Right forelimb (tissue), 1 donor: ENCODE data around the gene KCNJ3.

Experiments
- DNase-seq: peaks from one replicate; pipeline ENCODE4 v3.0.0-alpha.2; 2018

Gene KCNJ3

GRCh38 chr2:154707994-154708575 is 9.6 kb downstream of the KCNJ3 start:
- no peak for DNase-seq

DNA sequence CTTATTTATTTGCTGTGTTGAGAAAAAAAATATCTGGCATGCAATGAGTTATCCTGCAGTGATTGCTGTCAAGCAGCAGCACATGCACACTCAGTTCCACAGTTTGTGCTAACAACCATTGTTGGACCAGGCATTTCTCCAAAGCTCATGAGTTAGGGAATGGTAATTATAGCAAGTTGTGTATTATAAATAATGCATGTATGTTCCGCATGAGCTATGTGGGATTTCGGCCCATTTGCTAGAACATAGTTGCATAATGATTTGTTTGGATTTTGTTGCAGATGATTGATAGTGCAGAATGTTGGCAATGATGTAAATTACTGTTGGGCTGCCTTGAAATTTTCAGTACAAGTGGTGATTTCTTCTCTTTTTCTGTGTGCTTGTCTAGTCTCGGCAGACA is 10.7 kb downstream of the KCNJ3 start:
- no peak for DNase-seq

GRCh38 chr2:154710078-154710477 is 11.6 kb downstream of the KCNJ3 start:
- DNase-seq, result no peak

DNA sequence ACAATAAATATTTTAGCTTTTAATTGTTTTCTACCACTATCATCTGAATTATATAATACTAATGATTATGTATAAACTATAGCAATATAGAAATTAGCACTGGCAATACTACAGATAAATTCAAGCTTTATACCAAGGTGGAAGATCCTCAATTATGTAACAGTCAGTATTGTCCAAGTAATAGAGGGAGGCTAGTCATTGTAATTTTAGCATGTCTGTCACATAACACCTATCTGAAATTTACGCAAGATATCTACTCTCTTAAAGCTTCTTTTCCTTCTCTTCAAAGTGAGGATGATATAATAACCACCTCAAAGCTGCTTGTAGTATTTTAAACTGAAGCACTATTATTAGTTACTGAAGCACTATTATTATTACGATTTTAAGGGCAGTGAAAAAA is 12.2 kb downstream of the KCNJ3 start:
- DNase-seq, result no peak

- DNase-seq, result no peak
Measured at GRCh38 chr2:154713675-154714074, 15.2 kb downstream of the KCNJ3 start.

DNA sequence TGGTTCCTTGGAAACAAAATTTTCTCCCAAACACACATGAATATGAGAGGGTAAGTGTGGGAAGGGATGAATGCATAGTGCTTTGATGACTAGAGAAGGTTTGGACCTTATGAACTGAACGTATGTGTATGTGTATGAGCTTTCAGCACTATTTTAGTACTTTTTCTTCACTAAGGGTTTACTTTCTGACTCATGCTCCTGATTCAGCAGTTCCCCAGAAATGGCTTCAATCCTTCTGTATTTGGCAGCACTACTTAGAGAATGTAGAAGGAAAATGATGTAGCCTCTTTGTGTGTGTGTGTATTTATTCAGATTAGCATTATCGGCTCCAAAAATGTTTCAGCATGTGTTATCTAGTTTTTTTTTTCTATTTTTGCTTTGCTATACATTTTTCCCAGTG is 22.2 kb downstream of the KCNJ3 start:
- DNase-seq, result no peak

GRCh38 chr2:154724194-154724797 is 25.8 kb downstream of the KCNJ3 start:
- DNase-seq, result no peak

GRCh38 chr2:154740361-154740760 is 41.9 kb downstream of the KCNJ3 start:
- DNase-seq, result no peak

DNA sequence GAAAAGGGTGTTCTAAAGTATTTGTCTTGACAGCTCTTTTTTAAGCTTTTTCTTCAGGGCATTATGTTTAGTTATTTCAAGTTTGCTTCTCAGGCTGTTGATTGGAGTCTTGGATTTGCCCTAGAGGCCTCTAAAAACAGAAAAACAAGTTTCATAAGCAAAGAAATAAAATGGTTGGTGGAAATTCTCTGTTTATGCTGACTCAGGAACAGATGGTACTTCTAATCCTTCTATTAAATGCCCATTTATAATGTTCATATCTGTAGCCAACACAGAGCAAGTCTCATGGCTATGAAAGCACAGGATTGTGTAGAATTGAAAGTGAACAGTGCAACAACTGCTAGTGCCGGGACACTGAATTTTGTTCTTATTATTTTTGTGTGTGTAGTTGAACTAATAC is 60.4 kb downstream of the KCNJ3 start:
- DNase-seq, result no peak

- no peak for DNase-seq
Measured at GRCh38 chr2:154762638-154763037, 64.1 kb downstream of the KCNJ3 start.

DNA sequence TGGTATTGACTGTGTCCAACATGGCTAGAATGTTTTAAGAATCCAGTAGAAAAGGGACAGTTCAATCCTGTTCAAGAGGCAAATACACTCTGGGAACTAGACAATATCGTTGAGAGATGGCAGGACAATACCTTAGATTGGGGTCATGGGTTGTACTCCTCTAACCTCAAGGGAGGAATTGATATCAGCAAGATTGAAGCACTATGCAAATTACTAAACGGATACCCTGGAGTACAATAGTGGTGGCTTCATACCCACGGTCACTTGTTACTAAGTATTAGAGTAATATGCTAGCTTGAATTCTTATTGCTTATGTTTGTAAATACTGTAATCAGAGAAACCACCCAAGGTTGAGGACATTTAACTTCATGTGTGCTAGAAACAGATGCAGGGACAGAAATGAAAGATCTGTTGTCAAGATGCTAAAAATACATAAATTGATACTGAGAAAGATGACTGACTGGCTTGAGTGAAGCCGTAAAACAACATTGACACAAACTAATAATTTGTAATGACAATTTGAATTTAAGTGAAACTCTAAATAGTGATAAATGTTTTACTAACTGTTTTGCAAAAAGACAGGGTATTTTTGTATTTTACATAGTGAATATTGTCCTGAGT is 73.3 kb downstream of the KCNJ3 start:
- no peak for DNase-seq

DNA sequence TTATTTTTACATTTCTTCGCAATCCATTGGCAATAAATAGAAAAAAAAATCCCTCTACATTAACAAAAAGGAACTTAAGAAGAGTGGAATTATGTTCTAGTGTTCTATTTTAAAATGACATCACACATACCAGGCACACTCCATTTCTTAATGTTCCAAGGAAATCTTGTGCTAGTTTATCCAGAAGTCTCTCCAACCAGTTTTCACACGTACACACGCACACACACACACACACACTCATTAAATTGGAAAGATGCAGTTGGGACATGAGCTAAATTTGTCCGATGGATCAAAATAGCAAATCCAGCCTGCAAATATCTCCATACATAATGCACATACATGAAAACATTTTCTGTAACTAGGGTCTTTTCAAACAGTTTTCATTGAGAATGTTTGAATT is 78.3 kb downstream of the KCNJ3 start:
- DNase-seq, result no peak

DNA sequence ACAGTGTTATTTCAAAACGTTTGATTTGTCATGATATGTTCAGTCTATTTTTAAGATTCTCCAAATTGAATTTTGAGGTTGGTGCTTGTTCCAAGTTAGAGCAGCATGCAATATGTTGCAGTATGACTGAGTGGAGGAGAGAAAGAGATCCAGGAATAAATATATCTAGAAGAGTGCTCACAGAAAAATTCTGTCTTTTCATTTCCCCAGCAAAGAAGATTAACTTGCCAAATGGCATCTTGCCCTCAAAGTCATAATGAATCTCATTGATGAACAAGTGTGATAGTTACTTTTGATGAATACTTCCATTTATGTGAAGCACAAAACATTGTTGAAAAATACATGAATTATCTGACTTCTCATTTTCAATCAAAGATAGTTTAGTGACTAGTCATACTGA is 95.9 kb downstream of the KCNJ3 start:
- no peak for DNase-seq

DNA sequence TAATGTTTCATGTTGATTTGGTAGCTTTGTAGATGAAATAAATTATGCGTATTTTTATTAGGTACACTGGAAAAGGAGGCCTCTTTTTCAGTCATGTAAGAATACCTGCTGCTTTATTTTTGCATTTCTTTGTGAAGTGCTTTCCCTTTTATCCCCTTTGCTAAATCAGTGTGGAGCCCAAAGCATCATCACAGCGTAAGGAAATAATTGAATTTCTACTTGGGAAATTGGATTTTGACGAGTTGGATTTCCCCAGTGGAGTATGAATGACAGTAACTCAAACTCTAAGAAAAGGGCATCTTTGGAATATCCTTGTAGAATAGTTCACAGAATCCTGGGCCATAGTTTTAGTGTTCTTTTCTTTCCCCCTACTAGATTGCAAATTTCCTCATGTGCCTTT is 97.2 kb downstream of the KCNJ3 start:
- no peak for DNase-seq

- DNase-seq, result no peak
Measured at GRCh38 chr2:154804451-154804850, 106.0 kb downstream of the KCNJ3 start.

DNA sequence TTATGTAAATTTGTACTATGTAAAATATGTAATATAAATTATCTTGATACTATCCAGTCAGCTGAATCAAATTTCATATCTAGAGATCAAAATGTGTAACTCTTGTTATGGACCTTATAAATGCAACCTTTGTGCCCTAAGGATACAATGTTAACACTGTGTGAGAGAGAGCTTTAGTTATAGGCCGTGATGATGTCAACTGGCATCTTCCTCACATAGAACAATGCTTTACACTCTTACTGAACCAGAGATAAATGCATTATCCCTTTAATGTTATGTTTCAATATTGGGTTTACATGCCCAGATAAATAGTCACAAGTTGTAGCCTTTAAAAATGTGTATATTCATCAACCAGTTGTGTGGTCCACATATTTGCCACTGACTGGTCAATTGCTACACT is 115.1 kb downstream of the KCNJ3 start:
- DNase-seq, result no peak

GRCh38 chr2:154814856-154815255 is 116.4 kb downstream of the KCNJ3 start:
- no peak for DNase-seq

GRCh38 chr2:154825358-154825757 is 126.9 kb downstream of the KCNJ3 start:
- no peak for DNase-seq

DNA sequence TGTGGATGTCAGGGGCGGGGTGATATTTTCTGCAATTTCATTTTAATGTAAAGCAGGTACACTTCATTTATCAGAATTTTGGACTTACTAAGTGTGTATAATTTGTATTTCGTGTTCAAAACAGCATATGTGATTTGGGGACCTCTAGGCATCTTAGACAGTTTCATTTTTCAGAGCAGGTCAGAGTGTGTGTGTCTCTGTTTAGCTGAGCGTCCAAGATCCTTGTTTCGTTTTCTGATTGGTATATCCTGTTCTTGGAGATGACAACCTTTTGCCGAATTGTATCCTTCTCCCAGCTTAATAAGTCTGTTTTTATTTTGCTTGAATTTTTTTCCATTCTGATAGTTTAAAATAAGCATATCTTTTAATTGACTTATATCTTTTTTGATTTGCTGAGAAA is 128.3 kb downstream of the KCNJ3 start:
- DNase-seq, result no peak

DNA sequence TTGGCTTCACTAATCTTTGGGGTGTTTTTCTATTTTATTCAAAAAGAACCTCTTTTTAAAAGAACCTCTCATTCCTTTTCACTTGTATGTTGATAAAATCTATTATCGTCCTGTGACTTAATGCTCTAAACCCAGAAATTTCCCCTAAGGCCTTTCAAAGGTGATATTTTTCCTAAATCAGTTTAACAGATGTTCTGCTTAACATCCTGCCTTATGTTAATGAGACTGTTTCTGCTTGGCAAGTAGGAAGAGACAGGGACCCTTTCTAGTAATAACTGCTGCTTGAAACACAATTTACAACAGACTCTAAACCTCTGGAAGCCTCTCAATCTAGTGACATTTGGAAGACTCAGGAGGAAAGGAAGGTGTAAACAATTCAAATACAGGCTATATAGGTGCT is 128.8 kb downstream of the KCNJ3 start:
- no peak for DNase-seq

- no peak for DNase-seq
Measured at GRCh38 chr2:154832711-154833110, 134.2 kb downstream of the KCNJ3 start.

- DNase-seq, result no peak
Measured at GRCh38 chr2:154836632-154837031, 138.1 kb downstream of the KCNJ3 start.

- no peak for DNase-seq
Measured at GRCh38 chr2:154837035-154837434, 138.5 kb downstream of the KCNJ3 start.

DNA sequence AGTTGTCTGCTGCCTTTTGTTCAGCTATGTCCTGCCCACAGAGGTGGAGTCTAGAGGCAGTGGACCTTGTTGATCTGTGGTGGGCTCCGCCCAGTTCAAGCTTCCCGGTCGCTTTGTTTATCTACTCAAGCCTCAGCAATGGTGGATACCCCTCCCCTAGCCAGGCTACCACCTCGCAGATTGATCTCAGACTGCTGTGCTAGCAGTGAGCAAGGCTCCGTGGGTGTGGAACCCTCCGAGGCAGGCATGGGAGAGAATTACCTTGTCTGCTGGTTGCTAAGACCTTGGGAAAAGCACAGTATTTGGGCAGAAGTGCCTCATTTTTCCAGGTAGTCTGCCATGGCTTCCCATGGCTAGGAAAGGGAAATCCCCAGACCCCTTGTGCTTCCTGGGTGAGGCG is 146.0 kb downstream of the KCNJ3 start:
- DNase-seq, result no peak

DNA sequence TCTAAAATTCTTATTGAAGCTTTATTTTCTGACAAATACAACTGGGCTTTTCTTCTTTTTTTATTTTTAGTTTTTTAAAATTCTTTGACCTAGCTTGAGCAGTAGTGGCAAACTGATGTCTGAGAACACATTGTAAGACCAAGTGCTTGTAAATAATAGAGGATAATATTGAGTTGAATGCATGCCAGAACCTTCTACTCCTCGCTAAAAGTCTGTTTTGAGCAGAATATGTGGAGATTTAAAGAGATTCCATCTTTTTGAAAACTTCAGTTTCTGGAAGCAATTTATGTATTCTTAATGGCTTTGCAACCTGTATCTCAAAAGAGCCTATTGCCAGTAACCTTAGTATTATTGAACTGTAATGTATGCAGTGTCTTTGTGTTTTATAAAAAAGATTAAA is 148.3 kb downstream of the KCNJ3 start:
- no peak for DNase-seq
